GM18867 (cell line): ENCODE data around the gene UQCC2.

ENCODE experiments used
- ATAC-seq: cut with Tn5 transposase; IDR thresholded peaks from one replicate; pipeline ENCODE4 v1.9.1; 2021; ENCODE audit warnings: mild to moderate bottlenecking, moderate library complexity; ENCODE audit not compliant: unreplicated experiment

UQCC2 gene

GRCh38 chr6:33708516-33709204 lies 2.8 kb downstream of the UQCC2 start:
- ATAC-seq, result no peak

- no peak for ATAC-seq
Observed at GRCh38 chr6:33707771-33708170, 3.7 kb downstream of the UQCC2 start.

DNA sequence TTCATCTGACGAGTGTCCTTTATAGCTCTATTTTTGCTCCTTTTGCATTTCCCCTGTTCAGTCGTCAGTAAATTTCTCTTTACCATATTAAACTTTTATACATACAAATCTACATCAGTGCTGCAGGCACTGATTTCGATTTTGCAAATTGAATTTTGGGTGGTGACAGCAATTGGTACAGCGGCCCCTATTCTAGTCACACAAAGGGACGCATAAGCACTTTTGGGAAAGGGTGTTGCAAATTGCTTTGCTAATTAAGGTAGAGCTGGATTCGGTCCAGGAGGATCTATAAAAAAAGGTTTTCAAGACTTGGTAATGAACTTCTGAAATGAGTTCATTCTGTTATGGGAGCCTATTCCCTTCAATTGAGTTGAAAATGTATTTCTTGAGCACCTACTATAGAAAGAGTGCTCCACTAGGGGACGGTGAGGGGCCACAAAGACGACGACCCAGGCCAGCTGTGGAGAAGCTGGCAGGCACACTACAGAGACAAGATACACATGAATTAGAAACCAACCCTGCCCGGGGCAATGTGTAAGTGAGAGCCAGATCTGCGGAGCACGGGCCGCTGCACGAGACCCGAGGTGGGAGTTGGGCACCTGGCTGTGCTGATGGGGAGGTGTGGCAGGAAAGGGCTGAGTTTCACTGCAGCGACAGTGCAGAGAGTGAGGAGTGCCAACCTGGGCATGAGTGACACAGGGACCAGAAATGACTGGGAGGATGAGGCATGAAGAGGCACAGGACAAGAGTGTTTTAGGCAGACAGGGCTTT lies 5.4 kb downstream of the UQCC2 start:
- no peak for ATAC-seq

- ATAC-seq, result no peak
Observed at GRCh38 chr6:33705268-33705885, 6.1 kb downstream of the UQCC2 start.

- no peak for ATAC-seq
Observed at GRCh38 chr6:33704215-33705066, 7.1 kb downstream of the UQCC2 start.

GRCh38 chr6:33702345-33702977 lies 9.0 kb downstream of the UQCC2 start:
- ATAC-seq, result no peak

DNA sequence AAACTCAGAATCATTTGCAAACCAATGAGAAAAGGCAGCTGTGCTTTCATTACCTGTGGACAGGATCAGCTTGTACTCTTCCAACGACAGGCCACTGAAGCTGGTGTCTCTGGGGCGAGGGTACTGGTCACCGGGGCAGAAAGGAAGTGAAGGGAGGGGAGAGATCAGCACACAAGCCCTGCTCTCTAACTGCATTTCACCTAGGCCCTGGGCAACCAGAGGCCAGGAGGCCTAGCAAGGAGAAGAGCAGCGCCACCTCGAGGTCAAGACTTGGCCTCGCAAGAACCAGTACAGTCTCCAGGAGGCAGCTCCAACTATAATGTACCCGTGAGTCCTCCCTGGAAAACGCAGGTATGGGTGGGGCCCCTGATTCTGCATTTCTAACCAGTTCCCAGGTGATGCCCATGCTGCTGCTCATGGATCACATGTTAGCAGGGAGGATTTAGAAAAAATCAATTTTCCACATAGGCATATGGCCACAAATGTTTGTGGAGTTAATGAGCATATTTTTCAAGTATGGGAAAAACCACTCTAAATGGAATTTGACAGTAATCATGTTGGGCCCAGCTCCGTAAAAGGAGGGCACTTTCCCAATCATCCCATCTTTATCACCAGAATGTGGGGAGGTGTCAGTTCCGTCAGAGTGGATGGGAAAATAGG lies 11.0 kb downstream of the UQCC2 start:
- no peak for ATAC-seq

DNA sequence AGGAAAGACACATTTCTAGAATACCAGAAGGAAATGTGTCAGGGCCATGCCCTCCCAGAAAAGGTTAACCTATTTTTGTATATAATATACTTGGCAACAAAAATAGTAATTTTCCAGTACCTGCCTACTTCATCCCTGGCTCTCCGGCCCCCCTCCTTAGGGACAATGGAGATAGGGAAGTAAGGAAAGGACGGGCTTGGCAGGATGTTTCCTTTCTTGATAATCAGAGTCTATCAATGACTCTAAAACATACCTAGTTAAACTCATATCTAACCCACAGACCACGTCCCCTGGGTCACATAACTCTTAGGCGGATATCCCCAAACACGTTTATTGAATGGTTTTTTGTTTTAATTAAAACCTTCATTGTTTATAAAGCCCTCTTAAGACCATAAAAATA lies 11.8 kb downstream of the UQCC2 start:
- ATAC-seq, result no peak

- ATAC-seq, result no peak
Observed at GRCh38 chr6:33699131-33699530, 12.4 kb downstream of the UQCC2 start.

DNA sequence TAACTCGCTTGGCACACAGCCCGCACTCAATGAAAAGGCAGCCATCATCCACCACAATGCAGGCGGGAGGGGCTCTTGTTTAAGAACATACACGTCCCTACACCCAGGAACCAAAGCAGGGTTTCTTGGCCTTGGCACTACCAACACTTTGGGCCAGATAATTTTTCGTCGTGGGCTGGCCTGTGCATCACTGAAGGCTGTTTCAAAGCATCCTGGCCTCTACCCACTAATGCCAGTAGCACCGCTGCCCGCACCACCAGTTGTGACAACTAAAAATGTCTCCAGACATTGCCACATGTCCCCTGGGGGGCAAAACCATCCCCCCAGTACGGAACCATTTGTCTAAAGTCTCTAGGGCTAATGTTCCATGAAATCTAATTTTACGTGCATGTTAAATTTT lies 13.0 kb downstream of the UQCC2 start:
- ATAC-seq, result no peak

DNA sequence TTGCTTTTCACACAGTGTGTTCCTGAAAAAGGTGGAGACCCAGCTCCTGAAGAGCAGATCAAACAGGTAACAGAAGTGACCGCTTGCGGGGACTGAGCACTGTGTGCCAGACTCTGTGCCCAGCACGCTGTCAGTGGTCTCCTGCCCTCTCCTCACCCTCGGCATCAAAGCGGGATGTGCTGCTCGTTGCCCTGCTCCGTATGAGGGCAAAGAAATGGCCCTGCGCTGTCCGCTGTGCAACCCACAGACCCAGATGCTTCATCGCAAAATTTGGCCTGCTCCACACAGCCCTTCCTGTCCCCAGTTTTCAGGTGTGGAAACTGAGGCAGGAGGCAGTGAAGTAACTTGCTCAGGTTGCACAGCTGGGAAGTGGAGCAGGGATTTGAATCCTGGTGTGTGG lies 13.7 kb downstream of the UQCC2 start:
- no peak for ATAC-seq

GRCh38 chr6:33696548-33697518 lies 14.7 kb downstream of the UQCC2 start:
- ATAC-seq, result no peak

GRCh38 chr6:33696076-33696475 lies 15.4 kb downstream of the UQCC2 start:
- no peak for ATAC-seq

DNA sequence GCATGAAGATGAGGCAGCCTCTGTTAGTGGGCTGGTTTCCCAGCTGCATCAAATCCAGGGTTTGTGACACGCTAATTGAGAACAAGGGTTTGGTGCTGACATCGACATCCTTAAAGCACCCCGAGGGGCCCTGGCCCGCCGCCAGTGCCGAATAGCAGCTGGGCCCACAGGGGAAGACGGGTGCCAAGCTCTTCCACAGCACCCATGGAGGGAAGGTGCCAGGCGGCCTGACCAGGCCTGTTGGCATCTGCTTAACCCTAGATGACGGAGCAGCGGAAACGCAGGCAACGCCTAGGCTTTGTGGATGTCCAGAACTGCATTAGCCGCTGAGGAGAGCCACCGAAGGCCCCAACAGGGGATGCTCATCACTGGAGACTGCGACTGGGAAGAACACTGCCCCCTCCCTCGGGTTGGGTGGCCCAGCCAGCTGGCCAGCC lies 16.0 kb downstream of the UQCC2 start:
- no peak for ATAC-seq

DNA sequence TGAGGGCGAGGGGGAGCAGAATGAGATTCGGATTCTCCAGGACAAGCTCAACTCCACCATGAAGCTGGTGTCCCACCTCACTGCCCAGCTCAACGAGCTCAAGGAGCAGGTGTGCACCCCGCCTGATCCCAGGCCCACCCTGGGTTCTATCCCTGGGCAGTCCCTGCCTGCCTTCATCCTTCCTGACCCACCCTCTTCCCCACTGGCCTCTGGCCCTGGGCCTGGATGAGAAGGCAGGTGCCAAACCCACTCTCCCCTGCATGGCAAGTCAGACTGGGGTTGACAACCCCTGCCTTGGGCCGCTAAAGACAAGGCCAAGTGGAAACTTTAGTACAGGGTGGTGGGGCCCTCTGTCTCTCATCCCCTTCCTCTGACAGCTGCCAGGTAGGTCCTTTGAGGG lies 16.5 kb downstream of the UQCC2 start:
- ATAC-seq, result no peak

DNA sequence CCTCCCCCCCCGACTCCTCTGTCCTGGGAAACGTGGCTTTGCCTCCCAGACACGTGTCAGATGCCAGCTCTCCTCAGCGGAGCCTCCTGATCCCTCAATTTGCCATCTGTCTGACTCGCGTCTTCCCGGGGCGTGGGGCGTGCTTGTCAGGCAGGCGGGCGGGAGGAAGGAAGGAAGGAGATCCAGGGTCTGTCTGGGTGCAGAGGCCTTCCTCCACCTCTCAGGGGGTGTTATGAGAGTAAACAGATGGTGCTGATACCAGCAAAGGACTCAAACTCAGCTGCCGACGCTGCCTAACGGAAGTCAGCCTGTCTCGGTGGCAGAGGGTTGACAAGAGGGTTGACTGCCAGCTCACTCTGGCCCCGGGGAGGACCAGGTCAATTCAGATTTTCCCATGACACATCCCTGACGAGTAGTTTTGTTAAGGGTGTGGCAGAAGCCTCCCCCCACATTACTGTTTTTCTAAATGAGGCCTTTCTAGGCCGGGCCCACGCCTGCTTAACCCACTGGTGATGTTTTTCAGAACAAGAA lies 17.0 kb downstream of the UQCC2 start:
- no peak for ATAC-seq

DNA sequence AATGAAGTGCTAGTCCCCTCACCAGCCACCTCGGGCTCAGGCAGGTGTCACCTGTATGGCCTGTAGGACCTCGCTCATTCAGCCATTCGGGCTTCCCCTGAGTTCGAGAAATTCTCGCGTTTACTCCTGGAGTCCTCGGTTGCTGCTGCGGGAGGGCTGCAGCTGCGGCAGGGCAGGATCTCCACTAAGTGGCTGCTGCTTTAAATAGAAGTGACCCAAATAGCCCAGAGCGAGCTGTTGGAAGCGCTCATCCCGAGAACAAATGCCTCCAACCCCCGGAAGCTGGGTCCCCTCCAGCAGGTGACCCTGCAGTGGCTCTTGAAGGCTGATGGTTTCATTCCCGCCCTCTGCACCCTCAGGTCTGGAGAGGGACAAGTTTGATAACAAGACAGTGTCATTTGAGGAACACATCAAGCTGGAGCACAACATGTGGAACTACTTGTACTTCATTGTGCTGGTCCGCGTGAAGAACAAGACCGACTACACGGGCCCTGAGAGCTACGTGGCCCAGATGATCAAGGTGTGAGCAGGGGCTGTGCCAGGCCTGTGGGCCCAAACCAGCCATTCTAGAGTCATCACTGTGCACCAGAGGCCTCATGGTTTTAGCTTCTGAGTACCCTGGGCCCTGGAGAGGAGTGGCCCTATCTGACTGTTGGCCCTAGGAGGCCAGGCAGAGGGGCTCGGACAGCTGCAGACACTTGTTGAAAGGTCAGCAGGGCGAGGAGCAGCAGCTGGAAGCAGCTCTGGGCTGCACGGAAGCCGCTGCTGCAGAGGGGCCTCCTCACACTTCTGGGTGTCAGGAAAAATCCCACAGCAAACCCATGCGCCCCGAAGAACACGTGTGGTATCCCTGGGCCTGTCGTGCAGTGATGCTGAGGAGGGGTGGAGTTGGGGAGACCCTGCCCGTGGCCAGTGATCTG lies 18.1 kb downstream of the UQCC2 start:
- ATAC-seq, result no peak

DNA sequence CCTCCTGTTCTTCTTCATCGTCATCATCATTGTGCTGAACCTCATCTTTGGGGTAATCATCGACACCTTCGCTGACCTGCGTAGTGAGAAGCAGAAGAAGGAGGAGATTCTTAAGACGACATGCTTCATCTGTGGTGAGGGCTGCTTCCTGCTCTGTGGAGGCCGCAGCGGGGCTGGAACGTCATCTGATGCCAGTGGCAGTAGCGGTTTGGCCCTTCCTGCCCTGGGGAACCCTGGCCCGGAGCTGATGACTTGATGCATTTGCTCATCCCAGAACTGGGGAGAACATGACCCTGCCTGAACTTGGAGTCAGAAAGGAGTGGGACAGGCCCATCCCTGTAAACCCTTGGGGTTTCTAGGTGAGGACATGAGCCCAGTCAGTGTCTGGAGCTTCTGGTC lies 18.7 kb downstream of the UQCC2 start:
- ATAC-seq, result no peak
